ENCODE results near the gene GABRG3.

GABRG3 gene

DNA sequence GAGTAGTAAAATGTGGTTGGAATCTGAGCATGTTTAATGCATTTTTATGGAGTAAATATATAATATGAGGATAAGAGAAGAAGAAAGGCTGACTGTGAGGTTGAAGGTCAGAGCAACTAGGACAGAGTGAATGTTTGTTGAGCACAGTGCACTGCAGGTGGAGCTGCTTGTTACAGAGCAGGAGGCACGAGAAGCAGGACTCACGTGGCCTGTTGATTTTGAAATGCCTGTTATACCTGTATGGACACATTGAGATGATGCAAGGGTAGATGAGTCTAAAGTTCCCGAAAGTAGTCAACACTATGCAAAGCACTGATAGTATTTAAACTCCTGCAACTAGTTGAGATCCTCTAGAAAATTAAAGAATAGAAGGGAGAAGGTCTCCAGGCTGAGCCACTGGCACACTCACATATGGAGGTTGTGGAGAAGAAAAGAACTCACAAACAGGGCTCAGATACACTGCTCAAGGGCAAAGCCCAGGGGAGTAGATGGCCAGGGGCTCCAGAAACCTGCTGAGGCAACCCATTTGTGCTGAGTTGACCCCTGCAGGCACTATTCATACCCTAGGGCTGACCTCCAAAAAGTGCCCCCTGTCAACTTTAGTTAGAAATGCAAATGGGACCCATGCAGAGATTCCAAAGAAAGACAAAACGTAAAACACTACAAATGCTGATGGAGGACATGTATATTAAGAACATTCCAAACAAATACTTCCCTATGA, 541.5 kb downstream of the GABRG3 start:
- no peak for DNase-seq (ENCODE audit: low spot score)

- DNase-seq (ENCODE audit: low spot score) = no peak
These were observed 543.5 kb downstream of the GABRG3 start for GRCh38 chr15:27514526-27514925.

DNA sequence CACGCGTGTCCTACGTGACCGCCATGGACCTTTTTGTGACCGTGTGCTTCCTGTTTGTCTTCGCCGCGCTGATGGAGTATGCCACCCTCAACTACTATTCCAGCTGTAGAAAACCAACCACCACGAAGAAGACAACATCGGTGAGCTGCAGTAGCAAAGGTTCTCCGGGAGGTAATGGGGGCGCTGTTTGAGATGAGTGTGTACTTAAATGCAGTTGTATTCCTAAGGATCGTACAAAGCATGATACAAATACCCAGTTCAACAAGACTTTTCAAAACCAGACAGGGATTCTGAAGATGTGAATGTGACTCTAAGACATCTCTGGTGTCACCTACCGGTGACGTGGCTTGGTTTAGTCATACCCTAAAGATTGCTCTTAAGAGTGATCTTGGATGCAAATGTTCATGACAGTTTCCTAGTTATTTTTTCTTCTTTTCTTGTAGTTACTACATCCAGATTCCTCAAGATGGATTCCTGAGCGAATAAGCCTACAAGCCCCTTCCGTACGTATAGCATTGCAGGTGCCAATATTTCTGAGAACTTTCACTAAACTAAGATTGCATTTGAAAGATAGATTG, 556.6 kb downstream of the GABRG3 start:
- no peak for DNase-seq (ENCODE audit: low spot score)

DNA sequence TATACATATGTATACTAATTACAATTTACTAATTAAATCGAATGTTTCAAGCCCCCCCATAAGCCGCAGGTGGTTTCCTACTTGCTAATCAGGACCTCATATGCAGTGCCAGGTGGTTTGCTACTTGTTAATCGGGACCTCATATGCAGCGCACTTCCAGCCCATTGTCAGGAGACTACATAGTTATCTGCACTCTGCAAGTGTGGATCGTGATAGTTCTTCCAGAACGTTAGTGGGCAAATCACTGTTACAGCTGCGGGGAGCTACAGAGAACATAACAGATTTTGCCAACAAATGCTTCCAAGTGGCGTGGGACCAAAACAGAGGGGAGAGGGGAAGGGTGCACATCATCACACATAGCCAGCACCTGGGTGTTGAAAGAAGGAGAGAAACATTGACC, 558.4 kb downstream of the GABRG3 start:
- no peak for DNase-seq (ENCODE audit: low spot score)

GRCh38 chr15:27530994-27531393, 560.0 kb downstream of the GABRG3 start:
- no peak for DNase-seq (ENCODE audit: low spot score)

- no peak for DNase-seq (ENCODE audit: low spot score)
These were observed 561.4 kb downstream of the GABRG3 start for GRCh38 chr15:27532358-27532757.

DNA sequence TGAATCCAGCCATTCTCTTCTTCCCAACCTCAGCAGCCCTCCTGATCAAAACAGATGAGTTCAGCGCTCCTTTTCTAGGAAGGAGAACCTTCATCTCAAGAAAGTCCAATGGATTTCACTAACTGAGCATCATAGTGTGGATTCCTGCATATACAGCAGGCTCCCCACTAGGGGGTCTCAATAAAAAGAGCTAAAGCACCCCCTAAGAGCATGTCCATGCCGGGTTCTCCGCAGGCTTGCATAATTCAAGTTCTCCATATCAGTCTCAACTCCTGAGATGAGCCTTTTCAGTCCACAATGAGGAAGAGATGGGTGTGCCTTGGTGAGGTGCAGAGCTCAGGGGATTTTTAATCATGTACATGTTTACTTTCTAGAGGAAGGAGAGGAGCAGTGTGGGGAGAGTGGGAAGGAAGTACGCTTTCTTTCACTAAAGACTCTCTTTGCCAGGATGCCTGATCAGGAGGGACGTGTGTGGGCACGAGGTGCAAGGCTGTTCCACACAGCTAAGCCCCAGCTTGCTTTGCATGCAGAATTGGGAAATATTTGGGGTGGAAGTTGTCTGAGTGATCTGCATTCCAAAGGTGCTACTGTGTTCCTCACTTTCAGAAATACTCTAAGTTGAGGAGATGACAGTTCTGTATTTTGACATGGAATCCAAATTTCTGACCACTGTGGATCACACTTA, 564.6 kb downstream of the GABRG3 start:
- DNase-seq (ENCODE audit: low spot score) = no peak

GRCh38 chr15:27538325-27538724, 567.3 kb downstream of the GABRG3 start:
- DNase-seq (ENCODE audit: low spot score) = no peak

DNA sequence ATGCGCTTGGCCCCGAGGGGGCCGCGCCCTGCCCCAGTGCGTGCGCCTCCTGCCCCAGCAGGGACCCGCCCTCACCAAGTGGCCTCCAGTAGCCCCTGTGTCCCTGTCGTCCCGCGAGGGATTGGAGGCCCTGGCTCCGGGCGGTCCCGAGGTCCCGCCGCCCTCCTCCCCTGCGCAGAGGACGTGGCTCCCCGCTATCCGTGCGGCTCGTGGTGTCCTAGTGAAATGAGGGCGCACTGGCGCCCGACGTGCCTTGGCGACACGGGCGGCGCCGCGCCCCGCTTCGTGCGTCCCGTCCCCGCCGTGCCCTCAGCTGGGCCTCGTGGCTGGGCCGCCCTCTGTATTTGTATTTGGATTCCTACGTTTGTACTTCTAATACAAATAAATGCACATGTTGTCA, 570.6 kb downstream of the GABRG3 start:
- DNase-seq (ENCODE audit: low spot score) = no peak

DNA sequence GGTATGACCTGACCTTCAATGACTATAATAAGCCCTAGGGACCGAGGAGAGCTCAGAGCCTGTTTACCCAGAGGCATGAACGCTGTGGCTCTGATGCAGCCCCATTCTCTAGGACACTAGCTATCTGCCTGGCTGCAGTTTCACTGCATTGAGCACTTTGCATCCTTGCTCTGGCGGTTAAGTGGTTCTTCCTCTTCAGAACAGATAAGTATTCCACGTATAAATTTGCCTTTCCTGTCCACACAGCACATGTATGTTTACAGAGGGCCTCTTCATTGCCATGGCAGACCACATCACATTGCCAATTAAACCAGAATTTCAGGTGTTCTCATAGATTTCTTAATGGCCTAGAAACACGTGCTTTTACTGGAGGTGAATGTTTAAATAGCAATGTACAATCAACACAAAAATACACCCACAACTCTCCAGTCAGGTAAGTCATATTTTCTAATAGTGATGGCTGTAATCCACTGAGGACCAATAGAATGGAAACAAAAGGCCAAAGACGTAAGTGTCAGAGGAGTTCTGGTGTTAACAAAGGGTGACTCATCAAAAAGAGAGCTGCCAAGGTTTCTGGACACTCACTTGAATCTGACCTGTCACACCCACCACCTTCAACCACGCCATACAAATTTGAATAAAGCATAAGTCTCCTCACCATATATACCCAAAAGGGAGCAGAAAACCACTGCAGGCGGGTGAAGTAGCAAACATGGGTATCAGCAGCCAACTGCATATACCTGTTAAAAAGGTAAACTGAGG, 574.7 kb downstream of the GABRG3 start:
- no peak for DNase-seq (ENCODE audit: low spot score)

GRCh38 chr15:27549746-27550145, 578.8 kb downstream of the GABRG3 start:
- DNase-seq (ENCODE audit: low spot score) = no peak

- DNase-seq (ENCODE audit: low spot score) = no peak
These were observed 579.7 kb downstream of the GABRG3 start for GRCh38 chr15:27550635-27551034.

DNA sequence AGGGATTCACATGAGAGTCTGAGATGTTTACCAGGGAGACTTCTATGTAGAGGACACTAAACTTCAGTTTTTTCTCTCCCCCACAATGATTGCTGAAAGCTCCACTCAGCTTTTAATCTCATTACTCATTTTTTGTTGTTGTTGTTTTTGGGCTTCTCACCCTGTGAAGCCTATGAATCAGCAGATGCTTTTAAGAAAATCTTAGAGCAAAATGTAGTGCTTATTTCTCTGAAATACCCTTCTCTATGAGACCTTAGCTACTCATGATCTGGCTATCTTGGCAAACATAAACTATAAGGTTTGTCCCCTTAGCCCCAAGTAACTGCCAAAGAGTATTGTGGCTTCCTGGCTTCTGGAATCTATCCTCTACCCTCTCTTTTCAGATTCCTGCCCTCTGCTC, 590.8 kb downstream of the GABRG3 start:
- DNase-seq (ENCODE audit: low spot score) = no peak

- DNase-seq (ENCODE audit: low spot score) = no peak
These were observed 592.9 kb downstream of the GABRG3 start for GRCh38 chr15:27563765-27564370.

DNA sequence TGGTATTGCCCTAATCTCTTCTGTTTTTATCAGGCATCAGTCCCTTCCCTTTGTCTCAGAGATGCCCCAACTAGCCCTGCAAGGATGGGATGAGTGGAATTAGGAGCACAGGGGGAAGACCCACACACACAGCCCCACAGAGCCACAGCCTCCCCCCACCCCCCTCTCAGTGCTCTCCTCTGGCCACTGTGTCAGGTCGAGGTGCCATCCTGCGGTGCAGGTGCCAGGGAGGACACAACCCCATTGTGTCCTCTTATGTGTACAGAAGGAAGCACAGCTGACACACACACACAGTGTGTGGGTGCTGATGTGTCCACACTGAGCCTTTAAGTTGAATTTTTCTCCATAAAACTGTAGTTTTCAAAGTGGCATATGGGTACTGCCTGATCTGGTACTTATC, 593.7 kb downstream of the GABRG3 start:
- no peak for DNase-seq (ENCODE audit: low spot score)

GRCh38 chr15:27570746-27571145, 599.8 kb downstream of the GABRG3 start:
- DNase-seq (ENCODE audit: low spot score) = no peak

DNA sequence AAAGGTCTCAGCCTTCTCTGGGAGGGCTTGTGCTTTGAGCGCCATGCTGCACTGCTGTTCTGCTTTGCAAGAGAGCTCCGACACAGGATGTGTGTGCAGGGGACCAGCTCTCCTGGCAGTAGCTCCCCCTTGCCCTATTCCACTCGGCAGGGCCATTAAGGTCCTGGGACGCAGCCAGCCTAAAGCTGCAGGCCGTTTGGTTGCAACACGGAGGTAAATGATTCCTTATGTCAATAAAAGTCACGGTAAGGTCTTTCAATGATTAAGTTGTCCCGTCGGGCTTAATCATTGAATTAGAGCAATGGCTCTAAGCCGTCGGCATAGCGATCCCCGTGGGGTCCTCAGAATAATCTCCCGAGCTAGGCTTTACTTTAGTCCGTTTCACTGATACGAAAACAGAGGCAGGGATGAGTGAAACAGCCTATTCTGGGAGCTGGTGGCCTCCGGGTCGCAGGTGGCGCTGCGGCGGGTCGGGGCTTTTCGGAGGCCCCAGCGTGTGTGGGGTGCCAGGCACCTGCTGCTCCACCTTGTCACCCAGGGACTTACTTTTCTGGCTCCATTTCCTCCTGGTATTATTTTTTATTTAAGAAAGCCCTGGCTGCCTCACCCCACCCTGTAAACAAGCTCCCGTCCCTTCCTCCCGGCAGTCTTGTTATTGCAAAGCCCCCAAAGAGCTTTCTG, 603.0 kb downstream of the GABRG3 start:
- no peak for DNase-seq (ENCODE audit: low spot score)

GRCh38 chr15:27574541-27575054, 603.6 kb downstream of the GABRG3 start:
- DNase-seq (ENCODE audit: low spot score) = no peak

GRCh38 chr15:27575521-27575920, 604.5 kb downstream of the GABRG3 start:
- no peak for DNase-seq (ENCODE audit: low spot score)

DNA sequence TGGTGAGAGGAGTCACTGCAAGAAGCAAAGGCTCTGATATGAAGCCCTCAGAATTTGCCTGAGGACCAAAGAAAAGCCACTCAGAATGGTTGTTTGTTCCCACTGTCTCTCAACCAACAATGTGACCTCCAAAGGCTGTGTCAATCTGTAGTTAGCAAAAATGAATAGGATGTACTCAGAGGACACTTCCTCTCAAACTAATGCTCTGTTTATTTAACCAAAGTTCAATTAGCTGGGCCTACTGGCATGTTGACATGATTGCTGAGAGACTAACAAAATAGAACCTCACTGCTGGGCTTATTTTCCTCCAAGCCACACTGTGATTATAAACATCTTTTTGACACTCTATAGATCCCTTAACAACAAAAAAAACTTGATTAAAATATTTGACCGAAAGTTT, 605.6 kb downstream of the GABRG3 start:
- no peak for DNase-seq (ENCODE audit: low spot score)

DNA sequence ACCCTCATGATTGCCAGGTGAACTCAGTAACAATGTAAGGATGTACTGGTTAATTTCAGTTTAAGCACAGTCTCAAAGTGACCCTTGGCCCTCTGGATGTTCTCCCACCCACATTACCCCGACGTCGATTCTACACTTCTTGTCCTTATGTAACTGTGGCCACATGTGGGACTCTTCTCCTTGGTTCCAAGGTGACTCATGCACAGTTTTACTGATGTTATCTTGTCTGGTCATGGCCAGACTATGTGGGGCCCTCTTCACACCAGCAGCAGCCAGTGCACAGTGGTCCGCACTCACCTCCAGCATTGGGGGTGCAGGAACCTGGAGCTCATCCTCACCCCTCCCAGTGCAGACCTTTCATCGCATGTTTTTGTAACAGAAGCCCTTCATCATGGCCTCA, 608.8 kb downstream of the GABRG3 start:
- DNase-seq (ENCODE audit: low spot score) = no peak
